Endometrial microvascular endothelial cells (primary cell): ENCODE results near the gene DBNDD1. TPM values are rescaled to one million over a fixed set of nuclear protein-coding genes. Genes with fewer than 3 reads are reported as not detected.
"Not testable (repeated sequence)": the region's sequence is repeated elsewhere in the genome, so short reads cannot be mapped to it uniquely, and the experiment has no call there.

Source experiments
- in situ Hi-C: cut with HindIII; loops from 2 replicates; pipeline ENCODE4 v1.10.0; 2017; ENCODE audit warnings: low sequenced_read_pairs, low pct_unique_long_range_greater_than_20kb; ENCODE audit errors: inconsistent ontology term
- total RNA-seq: library from RNA; depleted of rRNA; stranded (reverse); fragments of >200 nt; gene quantifications from one replicate; pipeline ENCODE4 v1.2.3, GENCODE V29; 2015; ENCODE audit errors: inconsistent ontology term

Gene DBNDD1
- total RNA-seq, 1 donor from 2014 or later: 3.8 TPM

- in situ Hi-C loops: no loop called here
These were observed 46.7 kb downstream of the DBNDD1 start for GRCh38 chr16:89972244-89973234.

- in situ Hi-C loops: no loop called here
These were observed 47.6 kb downstream of the DBNDD1 start for GRCh38 chr16:89971495-89972243.

GRCh38 chr16:89969741-89970410 is 49.4 kb downstream of the DBNDD1 start:
- in situ Hi-C loops: no loop called here

- in situ Hi-C loops: not testable (repeated sequence)
These were observed 51.2 kb downstream of the DBNDD1 start for GRCh38 chr16:89968074-89968473.

GRCh38 chr16:89967436-89967835 is 51.8 kb downstream of the DBNDD1 start:
- in situ Hi-C loops: not testable (repeated sequence)

GRCh38 chr16:89966756-89967155 is 52.5 kb downstream of the DBNDD1 start:
- in situ Hi-C loops: no loop called here

GRCh38 chr16:89965447-89966225 is 53.6 kb downstream of the DBNDD1 start:
- in situ Hi-C loops: no loop called here

GRCh38 chr16:89964201-89964600 is 55.1 kb downstream of the DBNDD1 start:
- in situ Hi-C loops: no loop called here

GRCh38 chr16:89962754-89963498 is 56.3 kb downstream of the DBNDD1 start:
- in situ Hi-C loops: no loop called here

GRCh38 chr16:89961920-89962319 is 57.3 kb downstream of the DBNDD1 start:
- in situ Hi-C loops: no loop called here

GRCh38 chr16:89960966-89961365 is 58.3 kb downstream of the DBNDD1 start:
- in situ Hi-C loops: no loop called here

- in situ Hi-C loops: no loop called here
These were observed 60.7 kb downstream of the DBNDD1 start for GRCh38 chr16:89958596-89958995.

GRCh38 chr16:89958068-89958467 is 61.2 kb downstream of the DBNDD1 start:
- in situ Hi-C loops: no loop called here

- in situ Hi-C loops: no loop called here
These were observed 62.0 kb downstream of the DBNDD1 start for GRCh38 chr16:89957216-89957785.

- in situ Hi-C loops: no loop called here
These were observed 62.6 kb downstream of the DBNDD1 start for GRCh38 chr16:89956505-89957215.

GRCh38 chr16:89955001-89955685 is 64.1 kb downstream of the DBNDD1 start:
- in situ Hi-C loops: no loop called here
